NCI-H1694 treated with DMSO at 0.1 percent for 48 hours (cell line): ENCODE measurements around the gene AIFM2.
"Not testable (repeated sequence)": the region's sequence is repeated elsewhere in the genome, so short reads cannot be mapped to it uniquely, and the experiment has no call there.

ENCODE experiments used
- DNase-seq: peaks from one replicate; lab custom pipeline; 2025; lab: John Stamatoyannopoulos, UW

The AIFM2 gene

GRCh38 chr10:70132098-70133029 lies at the start of gene AIFM2:
Gene AIFM2 (minus strand): TSS chr10:70132825. CDS start chr10:70124084, 8,741 bp downstream.
- no peak for DNase-seq

DNA sequence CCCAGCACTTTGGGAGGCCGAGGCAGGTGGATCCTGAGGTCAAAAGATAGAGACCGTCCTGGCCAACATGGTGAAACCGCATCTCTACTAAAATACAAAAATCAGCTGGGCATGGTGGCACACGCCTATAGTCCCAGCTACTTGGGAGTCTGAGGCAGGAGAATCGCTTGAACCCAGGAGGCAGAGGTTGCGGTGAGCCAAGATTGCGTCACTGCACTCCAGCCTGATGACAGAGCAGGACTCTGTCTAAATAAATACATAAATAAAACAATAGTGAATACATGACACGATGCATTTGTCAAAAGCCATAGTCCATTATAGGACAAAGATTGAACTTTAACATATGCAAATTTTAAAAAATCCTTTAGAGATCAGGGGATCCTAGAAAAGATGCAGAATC lies 46.6 kb upstream of the AIFM2 start:
- DNase-seq, result not testable (repeated sequence)

DNA sequence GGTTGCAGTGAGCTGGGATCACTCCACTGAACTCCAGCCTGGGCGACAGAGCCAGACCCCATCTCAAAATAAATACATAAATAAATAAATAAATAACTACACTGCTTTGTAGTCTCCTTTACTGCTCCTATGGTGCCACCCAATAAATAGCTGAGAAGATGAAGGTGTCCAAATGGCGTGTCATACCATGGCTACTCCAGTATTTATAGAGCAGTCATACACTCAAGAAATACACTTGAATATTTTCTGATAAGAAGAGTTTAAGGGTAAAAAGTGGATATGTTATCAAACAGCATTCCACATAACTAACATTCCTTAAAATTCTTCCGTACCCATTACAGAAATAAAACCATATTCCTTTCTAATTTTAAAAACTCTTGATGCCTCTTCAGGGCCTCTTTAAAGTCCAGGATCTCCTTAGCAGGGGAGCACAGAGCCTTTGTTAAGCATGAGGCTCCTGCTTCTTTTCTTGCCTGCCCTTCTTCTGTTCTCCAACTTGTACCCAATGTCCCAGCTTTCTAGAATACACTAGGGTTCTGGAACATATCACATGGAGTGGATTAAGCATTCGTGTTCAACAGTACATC lies 45.6 kb upstream of the AIFM2 start:
- DNase-seq, result no peak

DNA sequence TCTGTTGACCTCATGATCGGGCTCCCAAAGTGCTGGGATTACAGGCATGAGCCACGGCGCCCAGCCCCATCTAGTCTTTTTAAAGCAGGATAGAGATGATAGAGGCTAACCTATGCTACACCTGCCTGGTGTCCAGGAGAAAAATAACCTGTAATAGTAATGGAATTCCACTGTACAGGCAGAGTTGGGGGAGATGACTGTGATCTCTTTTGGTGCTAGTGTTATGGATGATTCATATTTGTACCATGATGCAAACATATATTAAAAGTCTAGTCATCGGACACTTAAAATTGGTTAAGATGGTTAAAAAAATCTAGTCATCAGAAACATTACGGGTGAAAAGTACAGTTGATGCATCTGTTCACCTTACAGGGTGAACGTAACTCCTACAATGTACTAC lies 43.8 kb upstream of the AIFM2 start:
- no peak for DNase-seq

- no peak for DNase-seq
Measured at GRCh38 chr10:70175516-70175915, 42.9 kb upstream of the AIFM2 start.

DNA sequence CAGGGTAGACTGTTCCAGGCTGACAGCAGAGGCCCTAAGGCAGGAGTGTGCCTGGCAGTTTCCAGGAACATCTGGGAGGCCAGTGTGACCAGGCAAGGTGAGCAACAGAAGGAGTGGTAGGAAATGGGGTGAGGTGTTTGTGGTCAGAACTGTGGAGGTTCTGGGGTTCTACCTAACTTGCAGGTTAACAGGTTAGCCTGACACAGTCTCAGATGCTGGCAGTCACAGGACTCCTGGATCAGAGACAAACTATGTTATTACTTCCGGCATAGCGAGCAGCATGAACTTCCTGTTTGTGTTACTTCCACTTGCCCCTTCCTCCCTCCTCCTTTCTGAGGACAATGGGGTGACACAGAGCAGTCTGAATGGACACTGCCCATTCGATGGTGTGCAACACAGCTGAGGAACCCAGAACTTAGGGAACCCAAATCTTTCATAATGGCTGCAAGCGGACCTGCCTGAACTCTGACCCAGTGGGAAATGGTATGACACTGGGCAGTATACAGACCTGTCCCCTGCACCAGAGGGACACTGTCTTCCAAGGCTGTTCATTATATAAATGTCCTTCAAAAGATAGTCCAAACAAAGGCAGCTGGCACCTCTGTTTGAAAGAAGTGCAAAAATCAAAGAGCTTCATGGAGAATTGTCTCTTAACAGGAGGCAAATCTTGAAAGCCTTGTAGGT lies 41.6 kb upstream of the AIFM2 start:
- no peak for DNase-seq

- no peak for DNase-seq
Measured at GRCh38 chr10:70169649-70170364, 37.2 kb upstream of the AIFM2 start.

DNA sequence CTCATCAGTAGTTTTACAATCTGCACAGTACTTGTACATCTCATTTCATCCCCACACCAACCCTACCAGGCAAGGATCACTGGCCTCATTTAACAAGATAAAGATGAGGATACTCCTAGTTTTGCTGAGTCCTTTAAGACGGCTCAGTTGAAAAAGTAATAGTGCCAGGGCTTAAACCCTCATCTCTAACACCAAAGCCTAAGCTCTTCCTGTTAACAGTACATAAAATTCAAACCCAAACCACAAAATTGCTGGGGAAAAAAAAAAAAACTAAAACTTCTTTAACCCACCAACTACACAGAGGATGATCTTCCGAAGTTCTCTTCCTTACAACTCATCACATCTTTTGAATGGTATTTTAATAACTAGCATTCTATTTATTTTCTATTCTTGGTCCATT lies 36.4 kb upstream of the AIFM2 start:
- no peak for DNase-seq

GRCh38 chr10:70167246-70167645 lies 34.6 kb upstream of the AIFM2 start:
- DNase-seq, result no peak

GRCh38 chr10:70166394-70166793 lies 33.8 kb upstream of the AIFM2 start:
- no peak for DNase-seq

DNA sequence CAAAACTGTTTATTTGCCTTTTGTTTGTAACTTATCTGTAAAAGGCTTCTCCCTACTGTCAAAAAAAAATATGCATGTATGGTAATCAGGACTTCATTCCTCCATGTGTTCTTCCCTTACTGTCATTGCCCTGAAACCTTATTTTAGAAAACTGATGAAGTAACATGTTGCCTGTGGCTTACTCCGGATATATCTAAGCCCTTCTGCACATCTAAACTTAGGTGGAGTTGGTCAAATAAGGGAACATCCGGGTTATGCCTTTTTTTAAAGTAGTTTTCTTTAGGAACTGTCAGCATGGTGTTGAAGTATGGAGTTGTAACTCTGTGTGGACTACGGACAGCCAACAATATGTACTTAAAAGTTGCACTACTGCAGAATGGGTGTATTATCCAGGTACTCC lies 31.5 kb upstream of the AIFM2 start:
- no peak for DNase-seq

GRCh38 chr10:70163448-70163847 lies 30.8 kb upstream of the AIFM2 start:
- no peak for DNase-seq

DNA sequence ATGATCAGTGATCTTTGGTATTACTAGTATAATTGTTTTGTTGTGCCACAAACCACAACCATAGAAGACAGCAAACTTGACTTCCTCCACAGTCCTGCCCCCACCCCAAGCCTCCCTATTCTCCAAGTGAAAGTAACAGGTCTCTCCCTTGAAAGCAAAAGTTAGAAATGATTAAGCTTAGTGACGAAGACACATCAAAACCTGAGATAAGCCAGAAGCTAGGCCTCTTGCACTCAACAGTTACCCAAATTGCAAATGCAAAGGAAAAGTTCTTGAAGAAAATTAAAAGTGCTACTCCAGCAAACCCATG lies 30.2 kb upstream of the AIFM2 start:
- DNase-seq, result no peak

GRCh38 chr10:70162151-70162891 lies 29.7 kb upstream of the AIFM2 start:
- DNase-seq, result no peak

DNA sequence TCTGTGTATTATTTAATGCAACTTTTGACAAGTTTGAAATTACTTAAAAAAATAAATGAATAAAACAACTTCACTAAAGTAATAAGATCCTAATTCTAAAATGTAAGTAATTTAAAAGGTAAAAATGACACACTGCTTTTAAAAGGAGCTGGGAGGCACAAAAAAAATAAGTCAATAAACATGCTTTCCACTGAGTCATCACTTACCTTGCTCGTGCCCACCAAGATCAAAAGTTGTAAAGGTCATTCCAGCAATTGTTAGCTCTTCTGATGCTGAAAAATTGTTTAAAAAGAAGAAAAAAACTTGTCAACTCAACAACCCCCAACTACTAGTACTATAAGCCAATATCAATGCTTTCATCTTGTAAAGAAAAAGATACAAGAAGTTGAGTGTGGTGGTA lies 28.2 kb upstream of the AIFM2 start:
- no peak for DNase-seq

DNA sequence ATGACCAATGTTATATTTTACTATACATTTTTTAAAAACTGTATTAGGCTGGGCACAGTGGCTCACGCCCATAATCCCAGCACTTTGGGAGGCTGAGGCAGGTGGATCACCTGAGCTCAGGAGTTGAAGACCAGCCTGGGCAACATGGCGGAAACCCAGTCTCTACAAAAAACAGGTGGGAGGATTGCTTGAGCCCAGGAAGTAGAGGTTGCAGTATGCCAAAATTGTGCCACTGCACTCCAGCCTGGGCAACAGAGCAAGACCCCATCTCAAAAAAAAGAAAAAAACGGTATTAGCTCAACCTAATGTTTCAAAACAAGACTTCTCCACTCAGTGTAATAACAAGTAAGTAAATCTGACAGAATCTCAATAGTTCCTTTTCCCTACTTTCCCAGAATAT lies 26.7 kb upstream of the AIFM2 start:
- not testable (repeated sequence) for DNase-seq

GRCh38 chr10:70158113-70158512 lies 25.5 kb upstream of the AIFM2 start:
- no peak for DNase-seq

- DNase-seq, result no peak
Measured at GRCh38 chr10:70155255-70155838, 22.7 kb upstream of the AIFM2 start.

- no peak for DNase-seq
Measured at GRCh38 chr10:70148516-70148915, 15.9 kb upstream of the AIFM2 start.

DNA sequence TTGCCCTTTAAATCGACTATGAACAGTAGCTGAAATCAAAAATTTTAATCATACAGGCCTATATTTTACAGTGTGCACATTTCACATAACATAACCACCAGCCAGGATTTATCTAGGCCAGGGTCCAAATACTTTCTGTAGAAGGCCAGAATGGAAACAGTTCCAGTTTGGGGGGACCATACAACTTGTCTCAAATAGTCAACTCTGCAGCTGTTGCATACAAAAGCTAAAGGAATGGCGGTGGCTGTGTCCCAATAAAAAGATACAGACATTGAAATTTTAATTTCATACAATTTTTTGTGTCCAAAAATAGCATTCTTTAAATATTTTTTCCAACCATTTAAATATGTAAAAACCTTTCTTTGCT lies 14.6 kb upstream of the AIFM2 start:
- DNase-seq, result no peak

DNA sequence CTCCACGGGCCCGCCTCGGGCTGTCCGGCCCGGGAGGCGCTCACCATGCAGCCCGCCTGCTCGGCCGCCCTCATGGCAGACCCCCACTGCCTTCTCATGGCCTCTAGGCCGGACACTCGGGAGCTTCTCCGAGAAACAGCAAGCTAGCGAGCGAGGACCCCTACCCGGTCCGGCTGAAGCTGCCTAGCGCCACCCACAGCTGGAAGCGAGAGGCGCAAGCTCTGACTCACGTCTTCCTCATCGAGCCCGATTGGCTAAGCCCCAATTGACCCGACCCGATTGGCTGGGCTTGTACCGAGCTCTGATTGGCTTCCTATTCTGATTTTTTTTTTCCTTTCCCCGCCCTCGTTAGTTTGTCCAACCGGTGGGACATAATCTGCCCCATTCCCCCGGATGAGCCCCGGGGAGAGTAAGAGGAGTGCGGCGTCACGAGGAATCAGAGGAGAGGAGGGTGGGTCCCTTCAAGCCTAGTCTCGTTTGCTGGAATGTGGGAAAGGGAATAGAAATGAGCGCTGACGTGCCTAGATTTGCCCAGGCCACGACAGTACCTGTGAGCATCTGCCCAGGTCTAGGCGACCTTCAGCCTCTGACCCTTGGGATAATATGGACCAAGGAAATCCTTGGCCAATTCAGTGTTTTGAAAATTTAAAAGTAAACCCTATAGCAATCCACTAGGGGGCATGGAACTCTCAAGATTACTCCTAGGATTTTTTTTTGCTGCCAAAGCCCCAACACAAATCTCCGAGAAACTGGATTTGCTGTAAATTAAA lies 14.0 kb upstream of the AIFM2 start, which contains the start of gene TYSND1:
Gene TYSND1, minus strand, starts transcription at position 212 of the 770 bp plus-strand sequence. Its CDS starts 114 bp downstream, at position 98.
- peak; percentile 96 for DNase-seq
